Endothelial cell of hepatic sinusoid (primary cell): Measurements from ENCODE around the gene TSPEAR.

Experiments
- in situ Hi-C: cut with HindIII; loops from 2 replicates; pipeline ENCODE4 v1.10.0; 2017; ENCODE audit warnings: low sequenced_read_pairs

TSPEAR gene

DNA sequence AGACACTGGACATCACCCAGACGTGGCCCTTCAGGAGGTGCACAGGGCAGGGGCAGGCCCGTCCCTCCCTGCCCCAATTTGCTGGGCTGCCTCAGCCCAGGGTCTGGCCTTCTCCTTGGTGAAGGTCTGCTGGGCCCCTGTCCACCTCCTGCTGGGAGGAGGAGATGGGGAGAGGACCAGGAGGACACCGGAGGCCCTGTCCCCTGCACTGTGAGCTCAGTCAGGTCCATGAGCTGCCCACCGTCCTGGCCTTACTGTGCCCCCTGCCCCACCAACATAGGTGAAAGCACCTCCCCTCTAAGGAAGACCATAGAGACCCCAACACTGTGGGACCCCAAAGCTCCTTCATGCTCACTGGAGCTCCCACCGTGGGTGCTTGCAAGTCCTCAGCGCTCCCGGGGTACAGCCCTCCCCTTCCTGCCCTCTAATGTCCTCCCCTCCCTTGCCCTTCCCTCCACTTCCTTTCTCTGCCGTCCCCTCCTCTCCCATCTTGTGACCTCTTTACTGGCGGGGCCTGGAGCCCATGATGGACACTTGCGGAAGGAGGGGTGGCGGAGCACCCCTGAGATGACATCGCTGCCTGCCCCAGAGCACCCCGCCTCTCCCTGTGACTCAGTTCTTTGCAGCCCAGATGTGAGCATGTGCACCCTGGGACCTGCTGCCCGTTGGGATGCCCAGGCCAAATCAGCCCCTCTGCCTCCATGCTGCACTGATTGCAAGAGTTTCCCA, 251.5 kb downstream of the TSPEAR start:
- in situ Hi-C loops: no loop called here

DNA sequence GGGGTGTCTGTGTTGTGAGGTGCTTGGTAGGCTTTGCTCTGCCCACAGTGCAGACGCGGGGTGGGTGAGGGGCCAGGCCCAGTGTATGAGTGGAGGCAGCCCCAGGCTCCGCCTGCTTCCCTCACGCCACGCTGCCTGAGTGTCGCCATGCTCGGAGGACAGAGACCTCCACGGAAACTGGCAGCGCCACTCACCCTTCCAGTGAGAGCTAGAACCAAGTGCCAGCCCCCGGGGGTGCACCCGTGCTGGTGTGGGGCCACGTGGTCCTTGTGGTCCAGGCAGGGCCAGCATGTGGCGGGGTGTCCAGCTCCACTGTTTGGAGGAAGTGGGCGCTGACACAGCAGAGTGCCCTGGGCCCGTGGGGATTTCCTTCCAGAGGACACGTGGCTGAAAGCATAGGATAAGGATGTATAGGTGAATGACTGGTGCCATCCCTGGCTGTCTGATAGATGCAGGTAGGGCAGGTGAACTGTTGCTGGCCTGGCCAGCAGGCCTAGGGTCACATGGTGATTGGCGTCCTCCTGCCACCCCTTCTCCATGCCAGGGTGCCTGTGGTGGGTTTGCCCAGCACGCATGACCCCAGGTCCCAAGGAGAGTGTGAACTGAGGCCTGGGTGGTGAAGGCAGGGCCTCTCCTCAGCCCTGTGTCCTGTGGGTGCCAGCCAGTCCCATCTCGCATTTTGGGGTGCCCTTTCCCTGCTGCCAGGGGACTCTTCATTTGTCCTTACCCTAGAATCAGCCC, 252.2 kb downstream of the TSPEAR start:
- in situ Hi-C loops: no loop called here

DNA sequence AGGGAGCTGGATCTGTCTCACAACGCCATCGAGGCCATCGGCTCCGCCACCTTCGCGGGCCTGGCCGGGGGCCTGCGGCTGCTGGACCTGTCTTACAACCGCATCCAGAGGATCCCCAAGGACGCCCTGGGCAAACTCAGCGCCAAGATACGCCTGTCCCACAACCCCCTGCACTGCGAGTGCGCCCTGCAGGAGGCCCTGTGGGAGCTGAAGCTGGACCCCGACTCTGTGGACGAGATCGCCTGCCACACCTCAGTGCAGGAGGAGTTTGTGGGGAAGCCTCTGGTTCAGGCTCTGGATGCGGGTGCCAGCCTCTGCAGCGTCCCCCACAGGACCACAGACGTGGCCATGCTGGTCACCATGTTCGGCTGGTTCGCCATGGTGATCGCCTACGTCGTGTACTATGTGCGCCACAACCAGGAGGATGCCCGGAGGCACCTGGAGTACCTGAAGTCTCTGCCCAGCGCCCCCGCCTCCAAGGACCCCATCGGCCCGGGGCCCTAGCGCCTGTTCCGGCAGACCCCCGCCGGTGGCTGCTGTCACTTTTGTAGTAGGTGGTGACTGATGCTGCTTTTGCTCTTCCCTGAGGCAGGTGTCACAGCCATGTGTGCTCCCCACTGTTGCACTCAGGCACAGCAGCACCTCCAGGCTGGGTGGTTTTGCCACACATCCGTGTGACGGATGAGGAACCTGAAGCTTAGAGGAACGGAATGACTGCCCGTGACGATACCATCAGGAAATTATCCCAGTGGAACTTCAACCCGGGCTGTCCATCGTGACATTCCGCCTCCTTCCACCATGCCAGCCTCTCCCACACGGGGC, 254.2 kb downstream of the TSPEAR start:
- in situ Hi-C loops: no loop called here

DNA sequence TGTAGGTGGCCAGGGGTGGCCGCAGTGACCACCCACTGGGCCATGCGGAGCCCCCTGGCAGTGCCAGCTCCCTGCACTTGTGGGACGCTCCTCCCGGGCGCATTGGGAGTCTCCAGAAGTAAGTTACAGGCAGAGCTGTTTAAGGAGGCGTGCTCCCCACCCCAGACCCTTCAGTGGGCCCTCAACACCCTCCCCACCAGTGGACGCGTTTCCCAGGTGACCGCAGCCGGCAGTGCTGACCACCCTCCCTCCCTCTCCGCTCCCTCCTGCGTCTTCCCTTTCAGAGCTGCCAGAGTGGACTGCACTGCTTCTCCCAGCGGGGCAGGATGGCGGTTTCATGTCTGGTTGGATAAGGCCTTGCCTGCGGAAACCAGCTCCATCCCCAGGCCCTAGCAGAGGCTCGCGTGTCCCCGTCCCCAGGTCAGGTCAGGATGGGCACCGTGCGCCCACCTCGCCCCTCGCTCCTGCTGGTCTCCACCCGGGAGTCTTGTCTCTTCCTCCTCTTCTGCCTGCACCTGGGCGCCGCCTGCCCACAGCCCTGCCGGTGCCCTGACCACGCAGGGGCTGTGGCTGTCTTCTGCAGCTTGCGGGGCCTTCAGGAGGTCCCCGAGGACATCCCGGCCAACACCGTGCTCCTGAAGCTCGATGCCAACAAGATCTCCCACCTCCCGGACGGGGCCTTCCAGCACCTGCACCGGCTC, 255.0 kb downstream of the TSPEAR start:
- in situ Hi-C loops: no loop called here

DNA sequence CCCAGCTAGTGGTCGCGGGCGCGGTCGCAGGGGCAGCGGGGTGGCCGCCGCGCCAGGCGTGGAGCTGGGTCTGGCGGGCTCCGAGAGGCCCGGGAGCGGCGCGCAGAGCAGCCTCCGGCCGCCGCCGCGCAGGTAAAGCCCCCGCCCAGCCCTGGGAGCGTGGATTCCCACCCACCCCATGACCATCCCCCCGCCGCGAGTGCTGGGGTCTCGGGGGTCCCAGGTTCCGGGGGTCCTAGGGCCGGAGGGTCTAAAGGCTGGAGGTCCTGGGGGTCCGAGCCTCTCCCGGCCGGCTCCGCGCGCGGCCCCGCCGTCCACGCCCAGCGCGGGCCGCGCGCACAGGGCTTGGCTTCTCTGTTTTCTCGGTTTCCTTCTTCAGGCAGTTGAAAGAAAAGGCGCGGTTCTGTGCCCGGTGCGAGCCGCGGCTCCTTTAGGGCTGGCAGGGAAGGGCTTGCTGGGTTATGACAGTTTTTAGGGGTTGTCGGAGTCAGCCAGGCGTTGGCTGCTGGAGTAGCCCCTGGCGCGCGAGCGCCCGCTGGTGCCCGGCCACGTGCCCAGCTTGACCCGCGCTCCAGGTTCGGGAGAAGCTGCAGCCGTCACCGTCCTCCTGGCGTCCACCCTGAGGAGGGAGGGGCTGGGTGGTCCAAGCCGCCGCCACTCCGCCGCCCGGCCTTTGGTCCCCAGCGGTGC, 255.7 kb downstream of the TSPEAR start:
- in situ Hi-C loops: no loop called here

DNA sequence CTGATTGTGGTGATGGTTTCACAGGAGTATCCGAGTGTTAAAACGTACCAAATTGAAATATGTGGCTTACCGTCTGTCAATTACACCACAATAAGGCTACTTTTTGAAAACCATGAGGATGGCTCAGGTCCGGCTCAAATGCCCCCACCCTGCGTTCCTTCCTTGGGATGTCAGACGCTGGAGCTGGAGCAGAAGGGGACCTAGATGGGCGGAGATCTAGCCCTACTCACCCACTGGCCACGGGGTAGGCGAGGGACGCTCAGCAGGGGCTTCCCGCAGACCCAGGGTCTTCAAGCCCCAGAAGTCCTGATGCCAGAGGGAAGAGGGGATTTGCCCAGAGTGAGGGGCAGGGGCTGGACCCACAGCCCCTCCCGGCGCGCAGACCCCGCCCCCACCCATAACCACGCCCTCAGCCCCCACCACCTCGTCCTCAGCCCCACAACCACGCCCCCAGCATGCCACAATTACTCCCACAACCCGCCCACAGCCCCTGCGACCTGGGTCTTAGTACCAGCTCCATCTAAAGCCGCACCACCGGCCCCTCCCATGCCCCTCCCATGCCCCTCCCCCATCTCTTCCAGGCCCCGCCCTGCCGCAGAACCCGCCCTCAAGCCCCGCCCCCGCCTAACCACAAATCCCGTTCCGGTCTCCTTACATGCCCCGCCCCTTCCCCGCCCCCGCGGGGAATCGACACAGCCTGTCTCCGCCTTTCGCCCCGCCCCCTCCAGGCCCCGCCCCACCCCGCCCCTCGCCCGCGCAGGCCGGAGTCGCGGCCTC, 256.4 kb downstream of the TSPEAR start, which contains the start of gene LRRC3:
LRRC3 (plus strand) TSS at position 764 of the 777 bp plus-strand sequence. CDS start 1,135 bp downstream, outside the sequence.
- in situ Hi-C loops: no loop called here

DNA sequence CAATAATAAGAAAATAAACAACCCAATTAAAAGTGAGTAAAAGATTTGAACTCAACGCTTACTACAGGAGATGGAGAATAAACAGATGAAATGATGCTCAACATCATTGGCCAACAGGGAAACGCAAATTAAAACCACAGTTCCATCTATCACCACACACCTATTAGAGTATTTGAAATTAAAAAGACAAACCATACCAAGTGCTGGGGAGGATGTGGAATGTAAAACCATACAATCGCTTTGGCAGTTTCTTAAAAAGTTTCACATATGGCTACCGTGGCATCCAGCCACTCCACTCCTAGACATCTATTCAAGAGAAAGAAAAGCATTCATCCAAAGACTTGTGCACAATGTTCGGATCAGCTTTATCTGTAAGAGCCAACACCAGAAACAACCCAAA, 257.3 kb downstream of the TSPEAR start:
- in situ Hi-C loops: no loop called here

DNA sequence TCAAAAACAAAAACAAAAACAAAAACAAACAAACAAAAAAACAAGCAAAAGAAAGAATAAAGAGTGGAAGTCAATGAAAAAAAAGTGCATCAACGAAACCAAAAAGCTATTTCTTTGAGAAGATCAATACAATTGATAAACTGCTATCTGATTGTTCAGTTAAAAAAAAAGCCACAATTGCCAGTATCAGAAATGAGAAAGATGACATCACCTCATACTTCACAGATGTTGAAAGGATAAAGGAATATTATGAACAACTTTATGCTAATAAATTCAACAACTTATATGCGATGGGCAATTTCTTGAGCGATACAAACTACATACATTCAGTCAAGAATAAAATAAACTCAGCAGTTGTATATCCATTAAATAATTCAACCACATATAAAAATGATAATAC, 258.3 kb downstream of the TSPEAR start:
- in situ Hi-C loops: no loop called here

DNA sequence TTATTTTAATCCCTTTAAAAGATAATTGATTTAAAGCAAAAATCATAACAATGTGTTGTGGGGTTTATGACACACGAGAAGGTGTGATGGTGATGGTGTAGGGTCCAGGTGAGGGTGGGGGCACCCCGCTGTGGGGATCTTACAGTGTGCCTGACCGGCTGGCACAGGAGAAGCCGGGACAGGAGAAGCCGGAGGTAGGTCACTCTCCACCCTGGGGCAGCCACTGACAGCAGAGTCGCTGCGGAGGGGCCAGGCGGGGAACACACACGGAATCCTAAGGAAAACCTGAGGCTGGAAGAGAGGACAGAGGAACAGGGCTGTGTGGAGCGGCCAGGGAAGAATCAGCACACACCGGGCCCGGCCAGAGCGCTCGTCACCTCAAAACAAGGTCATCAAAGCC, 260.4 kb downstream of the TSPEAR start:
- in situ Hi-C loops: no loop called here

DNA sequence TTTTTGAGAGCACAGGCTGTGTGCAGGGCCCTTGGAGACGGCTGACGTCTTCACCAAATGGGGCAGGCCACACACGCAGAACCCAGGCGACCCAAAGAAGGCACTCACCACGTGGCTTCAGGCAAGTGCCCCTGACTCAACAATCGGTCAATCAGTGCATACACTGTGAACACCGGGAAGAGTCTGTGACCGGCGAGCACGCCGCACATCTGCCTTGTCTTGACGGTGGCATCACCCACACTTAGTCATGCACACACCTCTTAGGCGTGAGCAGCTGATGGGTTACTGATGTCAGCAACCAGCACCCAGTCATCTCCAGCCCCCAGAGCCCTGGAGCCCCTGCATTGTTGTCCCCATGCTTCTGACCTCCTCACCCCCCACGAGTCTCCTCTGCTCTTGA, 261.0 kb downstream of the TSPEAR start:
- in situ Hi-C loops: no loop called here

DNA sequence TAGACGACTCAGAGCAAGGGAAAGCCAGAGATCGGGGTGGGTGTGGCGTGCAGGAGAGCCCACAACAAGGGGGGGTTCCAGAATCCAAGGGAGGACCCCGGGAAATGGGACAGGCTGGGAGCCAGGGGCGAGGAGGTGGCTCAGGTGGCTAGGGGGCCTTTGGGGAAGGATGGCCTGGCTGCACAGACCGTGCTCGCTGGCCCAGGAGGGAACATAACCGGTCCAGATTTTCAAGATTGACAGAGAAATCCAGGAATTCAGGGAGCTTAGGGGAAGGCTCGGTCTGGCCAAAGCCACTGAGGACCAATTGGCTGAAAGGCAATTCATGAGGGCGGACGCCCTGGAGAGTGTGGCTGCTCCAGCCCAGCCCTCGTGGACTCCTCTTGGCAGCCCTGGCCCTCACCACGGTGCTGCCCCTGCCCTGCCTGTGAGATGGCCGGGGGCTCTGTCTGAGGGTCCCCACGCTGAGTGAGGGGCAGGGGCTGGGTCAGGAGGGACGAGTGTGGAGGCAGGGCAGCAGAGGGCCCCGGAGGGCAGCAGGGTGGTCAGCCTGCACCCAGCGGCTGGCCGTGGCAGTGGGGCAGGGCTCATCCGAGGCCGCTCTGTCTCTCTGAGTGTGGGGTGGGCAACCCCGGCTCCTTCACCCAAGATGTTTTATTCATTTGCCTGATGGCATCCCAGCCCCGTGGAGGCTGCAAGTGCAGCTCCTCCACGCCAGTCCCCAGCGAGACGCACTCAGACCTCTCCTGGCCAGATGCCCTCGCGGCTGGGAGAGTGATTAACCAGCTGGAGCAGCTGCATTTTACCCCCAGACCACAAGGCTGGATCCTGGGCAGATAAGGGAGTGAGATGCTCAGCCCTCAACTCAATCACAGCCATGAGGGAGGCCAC, 261.7 kb downstream of the TSPEAR start:
- in situ Hi-C loops: no loop called here

DNA sequence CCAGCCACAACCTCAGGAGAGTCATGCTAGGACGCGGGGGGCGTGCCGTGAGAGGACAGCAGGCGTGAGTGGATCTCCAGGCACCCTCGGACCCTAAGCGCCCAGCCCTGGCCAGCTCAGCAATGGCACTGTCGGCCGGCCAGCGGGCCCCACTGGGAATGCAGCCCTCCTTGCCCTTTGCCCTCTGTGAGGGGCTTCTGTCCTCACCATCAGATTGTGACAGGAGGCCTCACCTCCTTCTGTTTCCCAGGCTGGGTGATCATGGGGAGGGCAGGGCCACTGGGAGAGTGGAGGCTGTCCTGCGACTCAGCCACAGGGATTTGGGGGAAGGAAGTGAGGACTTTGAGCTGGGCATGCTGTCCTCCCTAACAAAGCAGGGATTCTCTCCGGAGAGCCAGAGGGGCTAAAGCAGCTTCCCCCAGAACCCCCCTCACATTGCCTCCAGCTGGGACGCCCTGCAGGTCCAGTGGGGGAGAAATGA, 262.7 kb downstream of the TSPEAR start:
- in situ Hi-C loops: no loop called here
